HG02759 (cell line): Measurements from ENCODE around the gene DLEC1.
"Not testable (repeated sequence)": the region's sequence is repeated elsewhere in the genome, so short reads cannot be mapped to it uniquely, and the experiment has no call there.

Experiments used
- ATAC-seq: cut with Tn5 transposase; IDR thresholded peaks from one replicate; pipeline ENCODE4 v1.9.1; 2021; ENCODE audit warnings: mild to moderate bottlenecking, moderate library complexity; ENCODE audit not compliant: unreplicated experiment

The DLEC1 gene

GRCh38 chr3:38082296-38082695, 43.3 kb downstream of the DLEC1 start:
- not testable (repeated sequence) for ATAC-seq

DNA sequence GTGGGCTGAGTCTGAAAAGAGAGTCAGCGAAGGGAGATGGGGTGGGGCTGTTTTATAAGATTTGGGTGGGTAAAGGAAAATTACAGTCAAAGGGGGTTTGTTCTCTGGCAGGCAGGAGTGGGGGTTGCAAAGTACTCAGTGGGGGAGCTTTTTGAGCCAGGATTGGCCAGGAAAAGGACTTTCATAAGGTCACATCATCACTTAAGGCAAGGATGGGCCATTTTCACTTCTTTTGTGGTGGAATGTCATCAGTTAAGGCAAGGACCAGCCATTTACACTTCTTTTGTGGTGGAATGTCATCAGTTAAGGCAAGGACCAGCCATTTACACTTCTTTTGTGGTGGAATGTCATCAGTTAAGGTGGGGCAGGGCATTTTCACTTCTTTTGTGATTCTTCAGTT, 44.2 kb downstream of the DLEC1 start:
- ATAC-seq = not testable (repeated sequence)

DNA sequence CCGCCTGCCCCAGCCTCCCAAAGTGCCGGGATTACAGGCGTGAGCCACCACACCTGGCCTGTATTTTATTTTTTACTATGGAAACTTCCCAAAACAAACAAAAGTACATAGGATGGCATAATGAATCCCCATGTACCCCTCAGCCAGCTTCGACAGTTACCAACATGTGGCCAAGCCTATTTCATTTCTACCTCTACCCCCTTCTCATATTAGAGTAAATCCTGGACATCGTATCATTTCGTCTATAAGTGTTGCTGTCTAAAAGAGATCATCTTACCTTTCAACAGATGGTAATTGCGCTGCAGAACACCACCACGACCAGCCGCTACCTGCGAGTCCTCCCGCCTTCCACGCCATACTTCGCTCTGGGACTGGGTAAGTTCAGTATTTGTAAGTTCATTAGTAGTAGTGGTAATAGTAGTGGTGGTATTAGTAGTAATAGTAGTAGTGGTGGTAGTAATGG, 44.9 kb downstream of the DLEC1 start:
- no peak for ATAC-seq

DNA sequence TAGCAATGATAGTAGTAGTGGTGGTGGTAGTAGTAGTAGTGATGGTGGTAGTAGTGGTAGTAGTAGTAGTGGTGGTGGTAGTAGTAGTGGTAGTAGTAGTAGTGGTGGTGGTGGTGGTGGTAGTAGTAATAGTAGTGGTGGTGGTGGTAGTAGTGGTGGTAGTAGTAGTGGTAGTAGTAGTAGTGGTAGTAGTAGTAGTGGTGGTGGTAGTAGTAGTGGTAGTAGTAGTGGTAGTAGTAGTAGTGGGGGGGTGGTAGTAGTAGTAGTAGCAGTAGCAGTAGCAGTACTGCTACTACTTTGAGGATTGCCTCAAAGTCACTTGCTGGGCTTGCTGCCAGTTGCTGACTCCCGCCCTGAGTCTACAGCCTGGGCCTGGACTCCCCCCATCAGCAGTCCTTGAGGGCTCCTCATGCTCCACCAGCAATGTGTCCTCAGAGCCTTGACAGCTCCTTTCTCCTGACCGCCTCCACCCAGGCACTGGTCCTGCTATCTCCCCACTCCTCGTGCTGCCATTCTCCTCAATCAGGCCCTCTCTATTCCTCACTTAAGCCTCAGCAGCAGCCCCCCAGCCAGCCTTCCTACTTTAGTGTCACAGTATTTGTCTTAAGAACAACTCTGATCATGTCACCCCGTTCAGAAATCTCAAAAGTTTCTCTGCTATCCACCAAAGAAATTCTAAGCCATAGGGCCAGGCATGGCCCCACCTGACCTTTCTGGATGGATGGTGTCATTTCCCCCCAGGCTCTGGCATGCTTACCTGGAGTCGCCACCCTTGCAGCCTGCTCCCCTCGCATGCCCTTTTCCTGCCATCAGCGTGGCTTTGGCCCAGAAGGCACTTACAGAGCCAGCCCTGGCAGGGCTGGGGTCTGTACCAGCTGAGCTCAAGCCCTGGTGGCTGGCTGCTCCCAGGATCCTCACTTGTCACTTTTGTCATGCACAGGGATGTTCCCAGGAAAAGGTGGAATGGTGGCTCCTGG, 45.6 kb downstream of the DLEC1 start:
- ATAC-seq = no peak

DNA sequence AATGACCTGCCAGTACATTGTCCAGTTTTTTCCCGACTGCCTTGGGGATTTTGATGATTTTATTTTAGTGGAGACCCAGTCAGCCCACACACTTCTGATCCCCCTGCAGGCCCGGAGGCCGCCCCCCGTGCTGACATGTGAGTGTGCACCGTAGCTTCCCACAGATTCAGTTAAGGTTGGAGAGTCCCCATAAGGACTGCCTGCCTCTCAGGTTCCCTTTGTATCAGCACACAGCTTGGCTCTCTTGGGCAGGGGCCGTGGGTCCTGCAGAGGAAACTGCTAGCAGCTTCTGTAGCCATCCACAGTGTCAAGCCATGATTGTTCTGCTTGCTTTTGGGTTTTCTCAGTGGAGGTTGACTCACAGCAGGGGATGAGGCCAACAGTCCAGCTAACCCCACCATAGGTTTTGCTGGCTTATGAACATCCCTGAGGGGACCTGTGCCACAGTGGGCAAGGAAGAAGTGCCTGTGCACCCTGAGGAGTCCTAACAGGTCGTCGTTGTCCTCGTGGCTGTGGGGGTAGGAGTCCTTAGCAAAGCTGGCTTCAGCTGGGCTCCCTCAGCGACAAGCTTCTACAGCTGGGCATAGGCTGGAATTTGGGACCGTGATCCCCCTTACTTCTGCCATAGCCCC, 46.4 kb downstream of the DLEC1 start:
- no peak for ATAC-seq

- no peak for ATAC-seq
Observed at GRCh38 chr3:38085943-38086324, 46.9 kb downstream of the DLEC1 start.

DNA sequence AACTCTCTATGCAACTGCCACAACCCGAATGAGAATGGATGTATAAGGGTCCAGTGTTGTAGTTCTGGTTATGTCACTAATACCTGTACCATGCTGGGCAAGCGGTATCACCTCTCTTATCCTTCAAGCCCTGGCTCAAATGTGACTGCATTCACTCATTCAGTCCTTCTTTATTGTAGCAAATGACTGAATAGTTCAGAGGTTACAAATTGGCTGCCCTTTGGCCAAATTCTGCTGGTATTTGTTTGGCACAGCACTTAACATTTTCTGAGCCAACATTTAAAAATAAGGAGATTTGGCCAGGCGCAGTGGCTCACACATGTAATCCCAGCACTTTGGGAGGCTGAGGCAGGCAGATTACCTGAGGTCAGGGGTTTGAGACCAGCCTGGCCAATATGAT, 47.5 kb downstream of the DLEC1 start:
- no peak for ATAC-seq

GRCh38 chr3:38087278-38087677, 48.3 kb downstream of the DLEC1 start:
- ATAC-seq = not testable (repeated sequence)

- no peak for ATAC-seq
Observed at GRCh38 chr3:38088126-38089078, 49.4 kb downstream of the DLEC1 start.

DNA sequence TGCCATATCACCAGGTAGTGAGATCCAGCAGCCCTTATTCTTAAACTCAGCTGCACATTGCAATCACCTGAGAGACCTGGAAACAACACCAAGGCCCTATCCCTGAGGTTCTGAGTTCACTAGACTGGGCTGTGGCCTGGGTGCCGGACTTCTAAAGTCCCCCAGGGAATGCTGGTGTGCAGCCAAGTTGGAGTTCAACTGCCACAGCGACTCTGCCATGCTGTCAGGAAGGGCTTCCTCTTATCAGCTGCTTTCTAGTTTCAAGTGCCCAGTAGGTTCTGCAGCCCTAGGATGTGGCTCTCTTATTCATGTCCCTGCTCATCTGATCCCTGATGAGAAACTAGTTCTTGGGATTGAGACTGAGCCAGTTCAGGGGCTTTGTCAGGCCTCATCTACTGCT, 50.2 kb downstream of the DLEC1 start:
- no peak for ATAC-seq

- ATAC-seq = no peak
Observed at GRCh38 chr3:38090453-38090852, 51.4 kb downstream of the DLEC1 start.

DNA sequence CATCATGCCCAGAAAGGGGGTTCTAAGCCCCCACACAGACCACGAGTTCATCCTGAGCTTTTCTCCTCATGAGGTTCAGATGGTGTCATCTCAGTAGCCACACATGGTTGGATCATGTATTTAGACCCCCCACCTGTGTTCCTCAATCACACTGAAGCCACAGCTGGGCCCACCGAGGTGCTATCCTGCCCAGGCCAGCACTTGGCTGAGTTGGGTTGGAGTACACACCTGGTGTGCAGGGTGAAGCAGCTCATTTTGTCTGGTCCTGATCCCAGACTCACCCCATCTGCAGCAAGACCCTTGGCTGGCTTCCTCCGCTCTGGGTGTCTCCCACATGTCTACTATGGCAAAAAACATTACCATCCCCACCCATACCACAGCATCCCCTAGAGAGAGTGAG, 56.0 kb downstream of the DLEC1 start:
- no peak for ATAC-seq

- no peak for ATAC-seq
Observed at GRCh38 chr3:38095669-38096483, 56.9 kb downstream of the DLEC1 start.

GRCh38 chr3:38097446-38098375, 58.7 kb downstream of the DLEC1 start:
- ATAC-seq = no peak

GRCh38 chr3:38098376-38098723, 59.3 kb downstream of the DLEC1 start:
- ATAC-seq = no peak

GRCh38 chr3:38099518-38099917, 60.5 kb downstream of the DLEC1 start:
- ATAC-seq = no peak

DNA sequence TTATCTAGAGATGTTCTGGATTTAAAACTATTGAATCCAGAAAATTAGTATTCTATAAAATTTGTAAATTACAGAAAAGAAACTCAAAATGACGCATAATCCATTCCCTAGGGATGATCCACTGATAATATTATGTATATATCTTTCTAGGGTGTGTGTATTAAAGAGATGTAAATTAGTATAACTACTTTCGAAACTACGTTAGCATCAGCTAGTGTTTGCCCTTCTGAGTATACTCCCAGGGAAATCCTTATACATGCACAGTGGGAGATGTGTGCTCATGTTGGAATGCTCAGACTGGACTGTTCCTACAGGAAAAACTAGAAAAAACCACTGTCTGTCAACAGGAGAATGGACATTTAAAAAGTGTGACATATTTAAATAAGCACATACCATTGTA, 61.5 kb downstream of the DLEC1 start:
- no peak for ATAC-seq

DNA sequence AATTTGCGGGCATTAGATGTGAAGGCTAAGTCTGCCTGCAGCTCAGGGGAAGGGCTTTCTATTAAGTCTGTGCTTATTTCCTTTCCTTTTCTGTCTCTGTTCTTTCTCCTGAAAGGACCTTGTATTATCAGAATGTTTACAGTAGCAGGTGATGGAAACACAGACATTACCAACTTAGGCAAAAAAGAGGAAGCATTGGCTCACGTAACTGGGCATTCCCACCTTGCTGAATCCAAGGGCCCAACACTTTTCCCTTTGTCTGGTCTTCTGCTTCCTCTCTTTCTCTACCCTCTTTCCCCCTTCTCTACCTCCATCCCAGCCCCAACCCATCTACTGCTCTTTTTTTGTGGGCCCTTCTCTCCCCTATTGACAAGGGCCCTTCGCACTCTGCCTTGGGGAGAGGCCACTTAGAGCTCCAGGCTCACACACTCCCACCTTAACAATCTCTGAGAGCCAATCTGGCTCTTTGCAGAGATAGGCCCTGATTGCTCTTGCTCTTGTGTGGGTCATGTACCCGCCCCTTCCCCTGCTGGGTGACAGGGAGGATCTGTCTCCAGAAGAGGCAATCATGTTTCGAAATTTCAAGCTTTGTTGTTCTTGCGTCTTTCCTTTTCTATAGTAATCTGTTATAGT, 62.9 kb downstream of the DLEC1 start:
- no peak for ATAC-seq

GRCh38 chr3:38102444-38102814, 63.4 kb downstream of the DLEC1 start:
- no peak for ATAC-seq
